HG03108 (cell line): Measurements from ENCODE around the gene TTLL10.

Source experiments
- ATAC-seq: cut with Tn5 transposase; IDR thresholded peaks from one replicate; pipeline ENCODE4 v1.9.1; 2021; ENCODE audit warnings: moderate library complexity; ENCODE audit not compliant: unreplicated experiment

Gene TTLL10

DNA sequence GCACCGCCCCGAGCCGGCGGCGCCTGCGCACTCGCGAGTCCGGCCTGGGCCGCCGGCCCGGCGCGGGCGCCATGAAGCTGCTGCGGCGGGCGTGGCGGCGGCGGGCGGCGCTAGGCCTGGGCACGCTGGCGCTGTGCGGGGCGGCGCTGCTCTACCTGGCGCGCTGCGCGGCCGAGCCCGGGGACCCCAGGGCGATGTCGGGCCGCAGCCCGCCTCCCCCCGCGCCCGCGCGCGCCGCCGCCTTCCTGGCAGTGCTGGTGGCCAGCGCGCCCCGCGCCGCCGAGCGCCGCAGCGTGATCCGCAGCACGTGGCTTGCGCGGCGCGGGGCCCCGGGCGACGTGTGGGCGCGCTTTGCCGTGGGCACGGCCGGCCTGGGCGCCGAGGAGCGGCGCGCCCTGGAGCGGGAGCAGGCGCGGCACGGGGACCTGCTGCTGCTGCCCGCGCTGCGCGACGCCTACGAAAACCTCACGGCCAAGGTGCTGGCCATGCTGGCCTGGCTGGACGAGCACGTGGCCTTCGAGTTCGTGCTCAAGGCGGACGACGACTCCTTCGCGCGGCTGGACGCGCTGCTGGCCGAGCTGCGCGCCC lies 58.6 kb downstream of the TTLL10 start, which contains the start of gene B3GALT6:
Gene B3GALT6 (plus strand): TSS at position 30 of the 588 bp plus-strand sequence. CDS start 42 bp downstream, at position 72.
- no peak for ATAC-seq

DNA sequence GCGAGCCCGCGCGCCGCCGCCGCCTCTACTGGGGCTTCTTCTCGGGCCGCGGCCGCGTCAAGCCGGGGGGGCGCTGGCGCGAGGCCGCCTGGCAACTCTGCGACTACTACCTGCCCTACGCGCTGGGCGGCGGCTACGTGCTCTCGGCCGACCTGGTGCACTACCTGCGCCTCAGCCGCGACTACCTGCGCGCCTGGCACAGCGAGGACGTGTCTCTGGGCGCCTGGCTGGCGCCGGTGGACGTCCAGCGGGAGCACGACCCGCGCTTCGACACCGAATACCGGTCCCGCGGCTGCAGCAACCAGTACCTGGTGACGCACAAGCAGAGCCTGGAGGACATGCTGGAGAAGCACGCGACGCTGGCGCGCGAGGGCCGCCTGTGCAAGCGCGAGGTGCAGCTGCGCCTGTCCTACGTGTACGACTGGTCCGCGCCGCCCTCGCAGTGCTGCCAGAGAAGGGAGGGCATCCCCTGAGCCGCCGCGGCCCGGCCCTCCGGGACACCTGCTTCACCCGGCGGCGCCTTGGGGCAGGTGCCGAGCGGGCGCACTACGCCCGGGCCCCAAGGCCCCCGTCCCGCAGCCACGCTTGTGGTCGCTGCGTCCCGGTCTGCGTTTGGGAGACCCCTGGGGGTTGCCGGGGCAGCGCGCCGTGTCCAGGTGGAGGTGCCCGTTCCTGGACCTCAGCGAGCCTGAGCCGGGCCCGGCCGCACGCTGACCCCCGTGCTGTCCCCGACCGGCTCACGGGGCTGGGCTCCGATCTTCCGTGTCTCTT lies 59.3 kb downstream of the TTLL10 start:
- no peak for ATAC-seq

DNA sequence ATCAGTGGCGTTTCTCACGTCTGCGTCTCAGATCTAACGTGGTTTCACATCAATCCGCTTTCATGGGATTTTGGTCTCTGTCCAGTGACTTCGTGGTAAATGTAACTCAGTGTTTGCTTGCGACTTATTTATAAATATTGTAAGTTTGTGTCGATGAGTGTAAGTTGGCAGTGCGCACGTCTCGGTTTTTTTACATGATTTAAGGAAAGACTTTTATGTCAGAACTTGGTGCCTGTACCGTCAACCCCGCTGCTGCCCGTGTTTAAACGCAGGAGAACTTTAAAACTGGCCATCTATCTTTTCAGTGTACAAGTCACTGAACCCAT lies 59.9 kb downstream of the TTLL10 start:
- no peak for ATAC-seq

DNA sequence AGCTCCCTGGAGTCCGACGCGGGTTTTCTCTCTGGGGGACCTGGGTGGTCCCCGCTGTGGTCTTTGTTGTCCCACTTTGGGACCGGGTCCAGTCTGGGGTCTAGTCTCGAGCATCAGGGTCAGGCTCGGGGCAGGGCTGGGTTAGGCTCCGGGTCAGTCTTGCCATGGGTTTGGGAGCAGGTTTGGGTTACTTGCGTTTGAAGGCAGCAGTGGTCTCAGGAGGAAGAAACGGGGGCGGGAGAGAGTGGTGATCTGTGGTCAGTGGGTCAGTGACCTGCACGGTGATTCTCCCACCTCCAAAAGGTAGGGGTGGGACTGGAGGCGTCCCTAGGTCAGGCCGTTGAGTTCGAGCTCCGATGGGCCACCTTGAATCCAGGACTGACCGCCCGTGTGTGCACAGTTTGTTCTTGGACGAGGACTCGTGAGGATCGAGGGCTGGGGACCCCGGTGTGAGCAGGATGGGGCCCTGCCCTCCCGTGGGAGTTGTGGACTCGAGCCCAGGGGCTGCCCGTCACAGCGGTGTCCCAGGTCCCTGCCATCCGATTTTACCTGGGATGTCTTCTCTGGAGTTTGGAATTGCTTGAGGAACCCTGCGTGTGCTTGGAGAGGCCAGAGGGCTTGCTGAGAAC lies 60.6 kb downstream of the TTLL10 start:
- ATAC-seq: no peak

DNA sequence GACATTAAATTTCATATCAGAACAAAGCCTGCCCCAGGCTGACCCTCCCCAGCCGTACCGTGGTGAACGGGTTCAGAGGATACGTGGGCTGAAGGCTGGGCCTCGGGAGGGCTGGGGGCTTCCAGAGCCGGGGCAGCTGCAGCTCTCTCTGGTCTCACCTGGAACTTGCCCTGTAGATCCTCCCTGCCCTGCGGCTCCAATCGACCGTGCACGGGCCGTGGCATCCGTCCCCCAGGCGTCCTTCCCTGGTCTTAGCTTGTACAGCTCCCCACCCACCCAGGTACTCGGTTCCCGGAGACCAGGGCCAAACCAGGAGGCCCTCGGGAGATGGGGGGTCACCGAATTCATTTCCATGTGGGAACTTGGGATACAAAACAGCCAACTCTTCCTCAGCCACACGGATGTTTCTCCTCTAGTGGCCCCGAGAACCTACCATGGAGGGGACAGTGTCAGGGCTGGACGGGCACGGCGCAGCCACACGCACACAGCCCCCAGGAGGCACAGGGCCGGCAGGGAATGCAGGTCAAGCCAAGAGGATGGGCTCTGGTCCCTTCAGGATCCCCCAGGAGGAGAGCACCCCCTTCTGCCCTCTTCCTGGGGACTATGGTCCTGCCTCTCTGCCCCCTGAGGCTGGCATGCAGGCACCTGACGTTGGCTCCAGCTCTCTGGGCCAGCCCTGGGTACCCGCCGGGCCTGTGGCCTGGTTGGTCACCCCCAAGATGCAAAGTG lies 61.5 kb downstream of the TTLL10 start:
- no peak for ATAC-seq

DNA sequence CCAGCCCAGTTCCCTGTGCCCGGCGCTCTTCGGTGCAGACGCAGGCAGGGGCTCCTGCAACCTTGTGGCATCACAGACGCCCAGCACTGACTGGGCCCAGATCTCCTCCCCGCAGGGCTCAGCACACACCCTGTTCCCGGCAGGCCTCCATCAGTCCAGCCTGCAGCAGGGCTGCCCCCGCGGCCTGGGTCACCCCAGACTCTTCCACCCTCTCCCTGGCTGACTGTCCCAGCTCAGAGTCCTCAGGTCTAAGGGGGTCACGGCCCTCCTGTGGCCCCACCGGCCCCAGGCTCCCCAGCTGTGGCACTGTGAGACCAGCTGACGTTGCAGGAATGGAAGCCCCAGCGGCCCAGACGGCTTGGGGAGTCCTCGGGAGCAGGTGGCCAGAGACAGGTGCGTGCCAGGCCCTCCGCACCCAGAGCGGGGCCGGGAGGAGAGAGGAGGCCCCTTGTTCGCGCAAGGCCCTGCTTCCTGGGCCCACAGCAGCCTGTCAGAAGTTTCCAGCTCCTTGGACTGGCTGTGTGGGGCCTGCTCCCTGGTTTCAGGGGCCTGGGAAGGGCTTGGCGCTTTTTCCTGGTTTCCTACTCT lies 62.6 kb downstream of the TTLL10 start:
- ATAC-seq: no peak

DNA sequence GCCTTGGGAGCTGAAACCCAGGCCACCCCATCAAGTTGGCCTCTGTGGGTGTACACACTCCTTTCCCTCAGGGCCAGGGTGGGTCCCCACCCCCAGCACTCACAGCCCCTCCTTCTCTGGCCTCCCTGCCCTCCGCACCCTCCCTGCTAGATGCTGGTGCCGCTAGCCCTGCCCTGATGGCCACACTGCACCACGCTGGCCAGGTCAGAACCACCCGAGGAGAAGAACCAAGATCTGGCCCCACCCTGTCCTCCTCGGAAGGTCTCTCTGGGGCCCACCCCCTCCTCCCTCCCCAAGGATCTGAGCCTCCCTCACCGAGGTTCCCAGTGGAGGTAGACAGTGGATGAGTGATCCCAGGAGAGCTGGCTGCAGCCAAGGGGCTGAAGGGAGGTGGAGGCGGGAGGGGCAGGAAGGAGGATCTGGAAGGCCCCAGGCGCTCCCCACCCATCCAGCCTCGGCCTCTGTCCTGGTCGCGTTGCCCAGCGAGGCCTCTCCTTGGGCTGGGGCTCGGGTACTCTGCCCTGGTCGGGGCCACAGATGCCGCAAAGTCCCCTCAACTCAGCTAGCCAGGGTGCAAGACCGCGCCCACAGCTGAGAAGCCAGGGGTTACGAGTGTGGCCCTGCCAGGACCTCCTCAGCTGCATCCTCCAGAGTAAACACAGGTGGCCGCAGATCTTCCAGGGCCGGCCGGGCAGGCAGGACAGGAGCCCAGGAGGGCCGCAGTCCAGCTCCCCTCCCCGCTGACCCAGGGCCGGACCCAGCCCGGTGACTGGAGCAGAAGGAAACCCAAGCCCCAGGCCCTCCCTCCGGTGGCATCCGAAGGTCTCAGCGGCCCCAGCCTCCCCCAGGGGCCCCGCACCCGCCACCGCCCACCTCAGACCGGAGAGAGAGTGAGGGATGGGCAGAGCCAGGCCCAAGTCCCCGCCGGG lies 63.5 kb downstream of the TTLL10 start:
- ATAC-seq: no peak

DNA sequence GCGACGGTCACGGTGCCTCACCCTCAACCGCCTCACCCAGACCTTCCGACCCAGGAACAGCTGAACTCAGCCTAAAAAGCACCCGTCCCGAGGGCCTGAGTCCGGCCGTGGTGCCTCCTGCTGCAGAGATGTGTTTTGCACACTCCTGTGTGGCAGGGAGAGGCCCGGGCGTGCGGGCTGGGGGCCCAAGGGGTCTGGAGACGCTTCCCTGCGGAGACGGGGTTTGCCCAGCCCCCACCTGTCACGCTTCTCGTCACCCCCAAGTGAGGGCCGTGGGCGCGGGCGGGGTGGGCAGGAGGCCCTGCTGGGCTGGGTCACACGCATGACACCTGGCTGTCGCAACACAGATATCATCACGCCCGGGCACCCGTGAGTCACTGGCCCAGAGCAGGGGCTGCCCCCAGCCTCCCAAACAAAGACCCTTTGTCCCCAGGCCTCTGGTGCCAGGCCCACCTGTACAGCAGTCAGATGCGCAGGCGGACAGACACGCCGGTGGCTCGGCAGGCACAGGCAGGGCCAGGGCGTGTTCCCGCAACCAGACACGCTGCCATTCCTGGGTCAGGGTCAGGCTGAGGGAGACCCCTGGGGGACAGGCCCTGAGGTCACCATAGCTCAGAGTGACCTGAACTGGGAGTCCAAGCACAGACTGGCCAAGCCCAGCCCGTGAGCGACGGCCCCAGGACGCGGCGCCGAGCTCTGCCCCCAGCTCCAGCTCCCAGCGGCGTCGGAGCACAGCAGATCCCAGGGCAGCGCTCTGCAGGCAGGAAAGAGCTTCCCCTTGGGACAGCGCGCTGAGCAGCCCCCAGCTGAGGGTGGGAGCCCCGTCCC lies 64.4 kb downstream of the TTLL10 start:
- no peak for ATAC-seq

DNA sequence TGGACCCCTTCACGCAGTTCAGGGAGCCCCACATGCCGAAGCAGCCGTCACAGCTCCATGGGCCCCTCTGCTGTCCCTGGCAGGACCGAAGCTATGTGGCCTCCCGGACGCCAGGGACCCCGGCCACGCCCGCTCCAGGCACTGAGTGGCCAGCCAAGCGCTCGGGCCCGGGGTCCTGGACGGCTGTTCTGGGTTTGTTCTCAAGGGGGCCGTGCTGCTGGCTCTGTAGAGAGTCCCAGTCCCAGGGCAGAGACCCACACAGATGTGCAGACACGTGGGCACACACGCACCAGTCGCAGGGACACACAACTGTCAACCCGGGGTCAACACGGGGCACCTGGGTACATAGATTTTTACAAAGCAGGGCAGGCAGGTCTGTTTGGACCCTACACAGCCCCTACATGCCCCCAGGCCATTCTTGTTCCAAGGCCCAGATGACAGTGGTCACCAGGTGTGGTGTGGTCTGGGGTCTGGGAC lies 65.1 kb downstream of the TTLL10 start:
- no peak for ATAC-seq

DNA sequence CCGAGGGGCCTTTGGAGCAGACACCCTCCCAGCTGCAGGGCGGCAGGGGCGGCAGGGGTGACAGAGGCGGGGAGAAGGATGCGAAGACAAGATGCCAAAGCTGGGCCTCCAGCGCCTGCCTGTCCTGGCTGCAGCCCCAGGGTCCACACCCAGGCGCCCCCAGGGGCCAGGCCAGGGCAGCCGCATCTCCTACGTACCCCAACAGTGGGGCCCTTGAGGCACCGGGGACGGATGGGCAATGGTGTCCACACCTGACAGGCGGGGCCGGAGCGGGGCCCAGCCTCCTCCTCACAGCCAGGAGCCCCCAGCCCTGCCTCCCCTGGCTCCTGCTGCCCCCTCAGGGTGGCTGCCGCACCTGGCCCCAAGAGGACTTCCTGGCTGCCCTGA lies 65.5 kb downstream of the TTLL10 start:
- no peak for ATAC-seq

DNA sequence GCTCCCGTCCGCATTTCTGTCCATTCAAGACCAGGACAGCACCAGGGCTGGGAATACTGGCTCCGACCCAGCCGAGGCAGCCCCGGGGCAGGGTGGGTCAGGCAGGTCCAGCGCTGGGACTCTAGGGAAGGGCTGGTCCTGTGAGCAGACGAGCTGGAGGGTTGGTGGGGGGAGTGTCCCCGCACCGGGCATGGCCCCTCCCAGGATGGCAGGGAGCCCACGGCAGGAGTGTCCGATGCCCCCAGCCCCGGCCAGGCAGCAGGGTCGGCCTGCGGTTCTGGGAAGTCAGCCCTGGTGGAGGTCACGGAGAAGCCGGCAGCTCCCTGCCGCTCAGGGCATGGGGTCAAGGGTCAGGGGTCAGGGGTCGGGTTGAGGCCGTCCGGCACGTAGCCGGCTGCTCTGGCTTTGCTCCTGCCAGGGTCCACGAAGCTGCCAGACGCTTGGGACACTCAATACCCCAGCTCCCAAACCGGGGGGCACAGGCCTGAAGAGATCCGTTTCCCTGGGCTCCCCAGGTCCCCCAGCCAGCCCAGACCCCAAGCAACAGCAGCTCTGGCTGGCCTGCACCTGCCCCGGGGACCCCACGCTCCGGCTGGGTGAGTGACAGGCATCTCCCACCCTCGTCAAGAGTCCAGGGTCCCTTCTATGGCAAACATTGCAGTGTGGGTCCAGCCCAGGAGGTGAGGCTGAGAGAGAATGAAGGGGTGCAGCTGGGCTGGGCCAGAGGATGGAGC lies 66.1 kb downstream of the TTLL10 start:
- no peak for ATAC-seq

DNA sequence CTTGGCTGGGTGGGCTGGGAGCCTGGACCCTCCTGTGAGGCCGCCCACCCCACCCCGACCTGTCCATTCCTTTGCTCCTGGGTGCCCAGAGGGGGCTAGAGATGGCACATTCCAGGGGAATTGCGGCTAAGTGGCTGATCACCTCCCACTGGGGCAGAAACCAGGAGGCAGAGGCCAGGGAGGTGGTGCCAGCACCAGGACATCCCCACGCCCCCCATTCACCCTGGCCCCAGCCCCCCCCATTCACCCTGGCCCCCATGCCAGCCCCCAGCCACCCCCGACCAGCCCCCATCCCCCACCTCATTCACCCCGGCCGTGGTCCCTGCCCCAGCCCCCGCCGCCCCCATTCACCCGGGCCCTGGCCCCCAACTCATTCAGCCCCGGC lies 66.7 kb downstream of the TTLL10 start:
- ATAC-seq: no peak

DNA sequence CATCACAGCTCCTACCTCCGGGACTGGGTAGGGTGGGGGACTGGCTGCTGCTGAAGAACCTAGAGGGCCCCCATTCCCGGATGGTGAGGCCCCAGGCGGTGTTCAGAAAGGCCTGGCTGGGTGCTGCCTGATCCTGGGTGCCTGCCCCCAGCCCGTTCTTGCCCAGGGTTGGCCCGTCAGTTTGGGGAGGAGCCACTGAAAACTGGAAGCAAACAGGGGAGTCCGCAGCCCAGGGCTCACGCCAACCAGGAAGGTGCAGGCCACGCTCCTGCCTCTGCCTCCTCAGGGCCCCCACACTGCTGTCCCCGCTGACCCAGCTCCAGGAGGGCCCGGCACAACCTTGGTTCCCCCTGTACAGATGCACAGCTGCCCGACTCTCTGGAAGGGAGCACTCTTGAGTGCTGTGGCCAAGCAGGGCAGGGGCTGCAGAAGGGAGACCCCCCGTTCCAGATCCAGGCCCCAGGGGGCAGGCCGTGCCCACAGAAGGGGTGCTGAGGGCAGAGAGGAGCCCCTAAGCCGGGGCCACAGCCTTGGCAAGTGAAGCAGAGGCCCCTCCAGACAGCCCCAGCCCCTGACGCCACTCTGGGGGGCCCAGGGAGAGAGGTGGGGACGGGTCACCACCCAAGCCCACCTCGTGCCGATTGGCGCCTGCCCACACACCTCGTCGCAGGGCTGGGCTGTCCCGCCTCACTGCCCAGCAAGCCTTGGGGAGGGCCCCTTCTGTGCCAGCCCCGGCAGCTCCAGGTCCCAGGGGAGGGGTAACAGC lies 67.3 kb downstream of the TTLL10 start:
- ATAC-seq: no peak

DNA sequence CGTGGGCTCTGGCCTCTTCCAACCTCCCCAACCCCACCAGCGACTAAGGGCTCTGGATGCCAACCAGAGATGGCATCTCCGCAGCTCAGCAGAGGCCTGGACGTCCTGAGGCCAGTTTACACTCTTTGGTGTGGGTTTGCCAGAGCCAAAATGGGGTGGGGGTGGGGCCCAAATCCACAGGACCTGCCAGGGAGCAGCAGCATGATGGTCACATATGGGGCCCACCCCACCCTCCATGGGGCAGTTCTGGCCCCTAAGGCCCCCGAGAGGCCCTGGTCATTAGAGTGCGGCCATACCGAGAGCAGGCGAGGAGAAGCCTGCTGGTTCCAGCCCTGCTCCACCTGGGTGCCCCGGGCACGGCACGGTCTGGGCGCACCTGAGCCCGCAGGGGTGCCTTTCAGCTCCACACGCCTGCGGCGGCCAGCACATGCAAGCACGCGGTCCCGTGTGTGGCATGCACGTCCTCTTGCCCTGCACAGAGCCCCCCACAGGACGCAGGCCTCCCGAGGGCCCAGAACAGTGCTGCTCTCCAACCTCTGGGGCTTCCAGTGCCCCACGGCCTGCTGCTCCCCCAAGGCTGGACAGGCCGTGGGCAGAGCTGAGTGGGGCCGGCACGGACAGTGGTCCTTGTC lies 68.0 kb downstream of the TTLL10 start:
- no peak for ATAC-seq

DNA sequence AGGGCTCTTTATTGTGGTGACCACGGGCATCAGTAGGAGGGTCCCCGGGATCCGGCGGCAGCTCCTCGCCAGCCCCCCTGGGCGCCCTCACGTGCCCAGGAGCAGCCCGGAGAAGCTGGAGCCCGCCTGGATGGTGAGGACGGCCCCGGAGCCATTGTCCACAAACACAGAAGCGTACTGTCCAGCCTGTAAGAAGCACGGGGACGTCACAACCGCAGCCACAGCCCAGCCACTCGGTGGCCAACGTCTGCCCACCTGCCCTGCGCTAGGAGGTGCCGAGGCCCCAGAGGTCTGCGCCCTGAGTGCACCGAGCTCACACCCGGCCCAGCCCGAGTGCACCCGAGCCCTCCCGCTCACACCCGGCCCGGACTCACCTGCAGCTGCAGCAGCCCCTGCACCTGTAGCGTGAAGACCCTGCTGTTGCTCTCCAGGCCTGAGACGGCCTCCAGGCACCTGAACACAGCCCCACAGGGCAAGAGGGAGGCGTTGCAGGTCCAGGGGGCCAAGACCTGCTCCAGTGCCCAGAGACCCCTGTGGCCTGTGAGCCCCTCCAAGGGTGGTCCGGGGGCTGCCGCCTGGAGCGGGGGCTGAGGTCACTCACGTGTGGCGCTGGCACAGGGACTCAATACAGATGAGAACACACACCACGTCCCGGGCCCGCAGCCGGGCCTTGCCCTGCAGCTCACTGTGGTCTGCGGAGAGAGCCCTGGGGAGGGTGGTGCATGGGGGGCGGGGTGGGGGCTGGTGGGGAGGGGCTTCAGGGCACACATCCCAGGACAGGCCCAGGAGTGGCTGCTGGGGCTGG lies 69.0 kb downstream of the TTLL10 start:
- ATAC-seq: no peak

DNA sequence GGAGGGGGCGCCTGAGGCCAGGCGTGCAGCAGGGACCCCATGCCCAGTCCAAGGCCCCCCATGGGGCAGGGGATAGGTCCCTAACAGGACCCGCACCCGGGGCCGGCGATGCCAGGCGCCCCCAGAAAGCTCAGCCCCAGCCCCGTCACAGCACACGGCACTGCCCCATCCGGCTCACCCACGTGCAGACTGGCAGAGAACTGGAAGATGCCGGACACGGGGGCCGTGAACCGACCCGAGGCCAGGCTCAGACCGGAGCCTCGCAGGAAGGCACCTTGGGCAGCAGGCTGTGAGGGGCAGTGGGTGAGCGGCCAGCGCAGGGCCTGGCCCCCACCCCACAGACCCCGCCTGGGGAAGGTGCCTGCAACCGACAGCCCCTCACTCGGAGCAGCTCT lies 69.6 kb downstream of the TTLL10 start:
- ATAC-seq: no peak

DNA sequence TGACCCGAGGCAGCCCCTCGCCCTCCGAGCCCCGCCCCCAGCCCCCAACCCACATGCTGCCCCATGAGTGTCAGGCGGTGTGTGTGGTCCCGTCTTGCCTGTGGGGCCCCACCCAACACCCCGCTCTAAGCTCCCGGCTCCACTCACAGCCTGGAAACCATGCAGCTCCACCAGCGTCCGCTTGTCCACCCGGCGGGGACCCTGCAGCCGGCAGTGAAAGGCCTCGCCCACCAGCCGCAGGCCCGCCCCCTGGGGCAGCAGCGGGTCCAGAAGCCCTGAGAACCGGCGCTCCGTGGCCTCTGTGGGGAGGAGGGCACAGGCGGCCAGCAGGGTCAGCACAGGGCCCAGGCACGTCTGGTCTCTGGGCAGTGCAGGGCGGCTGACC lies 70.1 kb downstream of the TTLL10 start:
- no peak for ATAC-seq
